H1 (cell line): ENCODE data around the gene UFD1.

Source experiments
- BACH1 ChIP-seq: IDR thresholded peaks from 2 replicates; pipeline ENCODE4 v1.6.1; 2012; ENCODE audit warnings: low read length, improper control_type of control experiment
- CHD1 ChIP-seq: IDR thresholded peaks from 2 replicates; pipeline ENCODE4 v1.6.1; 2012; ENCODE audit warnings: low read depth, low read length, improper control_type of control experiment
- EP300 ChIP-seq, 2 experiments: IDR thresholded peaks; 1 replicate in 1 of 2; 2 replicates in 1 of 2; pipeline ENCODE4 v1.6.1; 2011 to 2012; ENCODE audit warnings: low read depth in 2 of 2, low read length in 2 of 2, mild to moderate bottlenecking in 2 of 2, borderline replicate concordance in 1 of 2, inconsistent platforms in 1 of 2, moderate library complexity in 1 of 2
- GABPA ChIP-seq: IDR thresholded peaks from 2 replicates; pipeline ENCODE4 v1.6.1; 2011; ENCODE audit warnings: mild to moderate bottlenecking, low read length, moderate library complexity, borderline replicate concordance; ENCODE audit not compliant: insufficient read depth
- GTF2F1 ChIP-seq: IDR thresholded peaks from 2 replicates; pipeline ENCODE4 v1.6.1; 2012; ENCODE audit warnings: low read depth, low read length, improper control_type of control experiment, borderline replicate concordance
- HDAC2 ChIP-seq, 2 experiments: fragments of 300-600 bp in 1 of 2; sonication (generic) in 1 of 2; IDR thresholded peaks; 2 replicates each; pipeline ENCODE4 v1.6.1; 2011 to 2012; ENCODE audit warnings: low read depth in 2 of 2, low read length in 2 of 2, mild to moderate bottlenecking in 2 of 2, moderate library complexity in 2 of 2, borderline replicate concordance in 1 of 2, inconsistent platforms in 1 of 2
- JUN ChIP-seq: IDR thresholded peaks from 2 replicates; pipeline ENCODE4 v1.6.1; 2011; ENCODE audit warnings: low read depth, mild to moderate bottlenecking, improper control_type of control experiment, low read length
- POLR2A ChIP-seq, 2 experiments: IDR thresholded peaks; 1 replicate in 1 of 2; 2 replicates in 1 of 2; pipeline ENCODE4 v1.6.1; 2011; ENCODE audit warnings: low read depth in 2 of 2, low read length in 2 of 2, mild to moderate bottlenecking in 2 of 2; ENCODE audit errors: control extremely low read depth in 1 of 2
- POLR2AphosphoS5 ChIP-seq: IDR thresholded peaks from 2 replicates; pipeline ENCODE4 v1.6.1; 2011; ENCODE audit warnings: low read depth, low read length
- RAD21 ChIP-seq, 2 experiments: IDR thresholded peaks in 1 of 2; conservative IDR thresholded peaks in 1 of 2; 2 replicates each; pipeline ENCODE4 v1.6.1; 2011; ENCODE audit warnings: low read depth in 2 of 2, low read length in 2 of 2, improper control_type of control experiment in 1 of 2, inconsistent platforms in 1 of 2, mild to moderate bottlenecking in 1 of 2, moderate library complexity in 1 of 2
- SIX5 ChIP-seq: IDR thresholded peaks from 2 replicates; pipeline ENCODE4 v1.6.1; 2011; ENCODE audit warnings: mild to moderate bottlenecking, low read depth, low read length
- SP1 ChIP-seq: IDR thresholded peaks from 2 replicates; pipeline ENCODE4 v1.6.1; 2011; ENCODE audit warnings: low read depth, low read length
- YY1 ChIP-seq: IDR thresholded peaks from 2 replicates; pipeline ENCODE4 v1.6.1; 2011; ENCODE audit warnings: low read depth, mild to moderate bottlenecking, low read length
- TF ChIP-seq, protein P1 (sequence below), 3 experiments: IDR thresholded peaks; 1 replicate in 2 of 3; 2 replicates in 1 of 3; pipeline versions ENCODE4 v1.5.1 to v1.6.1; 2011; ENCODE audit warnings: low read length in 3 of 3, mild to moderate bottlenecking in 3 of 3, inconsistent platforms in 2 of 3, low read depth in 1 of 3, moderate library complexity in 1 of 3; ENCODE audit not compliant: insufficient read depth in 1 of 3; ENCODE audit errors: control extremely low read depth in 1 of 3

DNA sequence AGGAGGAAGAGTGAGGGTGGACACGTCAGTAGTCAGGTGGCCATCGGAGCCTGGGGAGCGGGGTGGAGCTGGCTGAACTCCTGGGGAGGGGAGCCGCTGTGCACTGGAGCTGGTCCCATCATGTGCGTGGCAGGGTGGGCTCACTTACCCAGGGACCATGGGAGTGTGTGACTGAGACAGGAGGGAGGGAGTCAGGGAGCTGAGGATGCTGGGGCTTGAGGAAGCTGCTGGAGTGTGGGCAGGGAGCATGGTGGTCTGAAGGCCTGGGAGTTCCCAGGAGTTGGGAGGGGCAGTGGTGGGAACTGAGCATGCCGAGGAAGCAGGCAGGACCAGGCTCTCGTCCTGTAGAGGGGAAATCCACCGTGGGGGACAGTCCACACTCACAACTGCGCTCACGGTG lies 27.2 kb upstream of the UFD1 start:
- TF ChIP-seq, protein P1, sequence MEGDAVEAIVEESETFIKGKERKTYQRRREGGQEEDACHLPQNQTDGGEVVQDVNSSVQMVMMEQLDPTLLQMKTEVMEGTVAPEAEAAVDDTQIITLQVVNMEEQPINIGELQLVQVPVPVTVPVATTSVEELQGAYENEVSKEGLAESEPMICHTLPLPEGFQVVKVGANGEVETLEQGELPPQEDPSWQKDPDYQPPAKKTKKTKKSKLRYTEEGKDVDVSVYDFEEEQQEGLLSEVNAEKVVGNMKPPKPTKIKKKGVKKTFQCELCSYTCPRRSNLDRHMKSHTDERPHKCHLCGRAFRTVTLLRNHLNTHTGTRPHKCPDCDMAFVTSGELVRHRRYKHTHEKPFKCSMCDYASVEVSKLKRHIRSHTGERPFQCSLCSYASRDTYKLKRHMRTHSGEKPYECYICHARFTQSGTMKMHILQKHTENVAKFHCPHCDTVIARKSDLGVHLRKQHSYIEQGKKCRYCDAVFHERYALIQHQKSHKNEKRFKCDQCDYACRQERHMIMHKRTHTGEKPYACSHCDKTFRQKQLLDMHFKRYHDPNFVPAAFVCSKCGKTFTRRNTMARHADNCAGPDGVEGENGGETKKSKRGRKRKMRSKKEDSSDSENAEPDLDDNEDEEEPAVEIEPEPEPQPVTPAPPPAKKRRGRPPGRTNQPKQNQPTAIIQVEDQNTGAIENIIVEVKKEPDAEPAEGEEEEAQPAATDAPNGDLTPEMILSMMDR (IDR thresholded peaks at IDR 0.05; ENCODE audit: control extremely low read depth in 1 of 3, insufficient read depth in 1 of 3, low read depth in 1 of 3, low read length in 3 of 3) = no peak
- TF ChIP-seq GABPA (no peak), RAD21 (IDR thresholded peaks at IDR 0.05 in 1 of 2, conservative IDR thresholded peaks at IDR 0.05 in 1 of 2; ENCODE audit: low read depth in 2 of 2, low read length in 2 of 2) (no peak), YY1 (no peak), JUN (no peak), HDAC2 (IDR thresholded peaks at IDR 0.05; ENCODE audit: borderline replicate concordance in 1 of 2, low read depth in 2 of 2, low read length in 2 of 2) (no peak), POLR2AphosphoS5 (no peak), EP300 (IDR thresholded peaks at IDR 0.05; ENCODE audit: borderline replicate concordance in 1 of 2, low read depth in 2 of 2, low read length in 2 of 2) (no peak), POLR2A (IDR thresholded peaks at IDR 0.05; ENCODE audit: control extremely low read depth in 1 of 2, low read depth in 2 of 2, low read length in 2 of 2) (no peak), BACH1 (no peak), CHD1 (no peak), SP1 (no peak), GTF2F1 (no peak), SIX5 (no peak)
